ENCODE results near the gene TANC1. TPM values are rescaled to one million over a fixed set of nuclear protein-coding genes. Genes with fewer than 3 reads are reported as not detected.

TANC1 gene
- total and polyA plus RNA-seq, 9 donors, result 14.3 to 25.2 (median 20.1) TPM

GRCh38 chr2:159119652-159120257 lies 151.3 kb downstream of the TANC1 start:
- Histone ChIP-seq H3K4me3 (ENCODE audit: low read length) (no peak overlapping the region), H3K4me1 (ENCODE audit: control insufficient read depth, insufficient read depth, low read length) (peaks cover 7% of the 10 kb centered on the region), H3K27me3 (ENCODE audit: control insufficient read depth, insufficient read depth, low read length) (no peaks in the 10 kb centered on the region), H3K36me3 (ENCODE audit: control insufficient read depth, insufficient read depth, low read length) (no peaks in the 10 kb centered on the region), H3K27ac (ENCODE audit: low read length) (no peak overlapping the region), H3K9me3 (replicated peaks; ENCODE audit: control insufficient read depth, low read depth, low read length) (no peaks in the 10 kb centered on the region)
- 76% methylated on average over 8 of the region's 8 CpGs for WGBS (ENCODE audit: insufficient coverage)
- DNase-seq, result no peak

- Histone ChIP-seq H3K27me3 (ENCODE audit: control insufficient read depth, insufficient read depth, low read length) (no peaks in the 10 kb centered on the region), H3K9me3 (replicated peaks; ENCODE audit: control insufficient read depth, low read depth, low read length) (no peaks in the 10 kb centered on the region), H3K36me3 (ENCODE audit: control insufficient read depth, insufficient read depth, low read length) (no peaks in the 10 kb centered on the region), H3K4me3 (ENCODE audit: low read length) (no peak overlapping the region), H3K27ac (ENCODE audit: low read length) (no peak overlapping the region), H3K4me1 (ENCODE audit: control insufficient read depth, insufficient read depth, low read length) (peaks cover 4% of the 10 kb centered on the region)
- 86% methylated on average over 2 of the region's 9 CpGs for WGBS (ENCODE audit: insufficient coverage)
- no peak for DNase-seq
Measured at GRCh38 chr2:159123786-159124185, 155.3 kb downstream of the TANC1 start.

GRCh38 chr2:159124441-159124911 lies 156.0 kb downstream of the TANC1 start:
- Histone ChIP-seq H3K27ac (ENCODE audit: low read length) (peak overlapping the region; percentile 47), H3K4me1 (ENCODE audit: control insufficient read depth, insufficient read depth, low read length) (peaks cover 7% of the 10 kb centered on the region)

GRCh38 chr2:159124931-159125467 lies 156.6 kb downstream of the TANC1 start:
- H3K27me3 ChIP-seq (ENCODE audit: control insufficient read depth, insufficient read depth, low read length), result no peaks in the 10 kb centered on the region
- no peaks in the 10 kb centered on the region for H3K36me3 ChIP-seq (ENCODE audit: control insufficient read depth, insufficient read depth, low read length)
- H3K4me1 ChIP-seq (ENCODE audit: control insufficient read depth, insufficient read depth, low read length), result peaks cover 8% of the 10 kb centered on the region
- no peak overlapping the region for H3K27ac ChIP-seq (ENCODE audit: low read length)
- no peak overlapping the region for H3K4me3 ChIP-seq (ENCODE audit: low read length)
- no peak for DNase-seq
- no peaks in the 10 kb centered on the region for H3K9me3 ChIP-seq (replicated peaks; ENCODE audit: control insufficient read depth, low read depth, low read length)
- no CpG with 5 or more reads among the region's 3 CpGs for whole genome bisulfite sequencing (ENCODE audit: insufficient coverage)

More at GRCh38 chr2:159124441-159124911, 156.0 kb downstream of the TANC1 start:
- Histone ChIP-seq H3K9me3 (replicated peaks; ENCODE audit: control insufficient read depth, low read depth, low read length) (no peaks in the 10 kb centered on the region), H3K27me3 (ENCODE audit: control insufficient read depth, insufficient read depth, low read length) (no peaks in the 10 kb centered on the region), H3K4me3 (ENCODE audit: low read length) (no peak overlapping the region), H3K36me3 (ENCODE audit: control insufficient read depth, insufficient read depth, low read length) (no peaks in the 10 kb centered on the region)
- 20% methylated on average over 1 of the region's 5 CpGs for WGBS (ENCODE audit: insufficient coverage)
- peak; percentile 32 for DNase-seq

DNA sequence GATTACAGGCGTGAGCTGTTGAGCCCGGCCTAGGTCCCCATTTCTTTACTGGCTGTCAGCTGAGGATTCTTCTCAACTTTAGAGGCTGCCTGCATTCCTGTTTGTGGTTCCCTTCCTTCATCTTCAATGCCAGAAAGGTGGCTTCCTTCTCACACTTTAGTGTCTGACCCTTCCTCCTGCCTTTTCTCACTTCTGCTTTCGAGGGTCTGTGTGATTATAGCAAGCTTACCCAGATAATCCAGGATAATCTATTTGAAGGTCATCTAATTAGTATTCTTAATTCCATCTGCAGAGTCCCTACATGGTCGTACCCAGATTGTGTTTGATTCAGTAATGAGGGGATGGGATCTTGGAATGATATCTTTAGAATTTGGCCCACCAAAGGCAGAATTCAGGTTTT lies 157.4 kb downstream of the TANC1 start:
- 95% methylated on average over 2 of the region's 4 CpGs for WGBS (ENCODE audit: insufficient coverage)
- H3K4me1 ChIP-seq (ENCODE audit: control insufficient read depth, insufficient read depth, low read length), result peaks cover 10% of the 10 kb centered on the region
- H3K27me3 ChIP-seq (ENCODE audit: control insufficient read depth, insufficient read depth, low read length), result no peaks in the 10 kb centered on the region
- H3K9me3 ChIP-seq (replicated peaks; ENCODE audit: control insufficient read depth, low read depth, low read length), result no peaks in the 10 kb centered on the region
- H3K27ac ChIP-seq (ENCODE audit: low read length), result no peak overlapping the region
- DNase-seq, result no peak
- H3K36me3 ChIP-seq (ENCODE audit: control insufficient read depth, insufficient read depth, low read length), result no peaks in the 10 kb centered on the region
- H3K4me3 ChIP-seq (ENCODE audit: low read length), result no peak overlapping the region

DNA sequence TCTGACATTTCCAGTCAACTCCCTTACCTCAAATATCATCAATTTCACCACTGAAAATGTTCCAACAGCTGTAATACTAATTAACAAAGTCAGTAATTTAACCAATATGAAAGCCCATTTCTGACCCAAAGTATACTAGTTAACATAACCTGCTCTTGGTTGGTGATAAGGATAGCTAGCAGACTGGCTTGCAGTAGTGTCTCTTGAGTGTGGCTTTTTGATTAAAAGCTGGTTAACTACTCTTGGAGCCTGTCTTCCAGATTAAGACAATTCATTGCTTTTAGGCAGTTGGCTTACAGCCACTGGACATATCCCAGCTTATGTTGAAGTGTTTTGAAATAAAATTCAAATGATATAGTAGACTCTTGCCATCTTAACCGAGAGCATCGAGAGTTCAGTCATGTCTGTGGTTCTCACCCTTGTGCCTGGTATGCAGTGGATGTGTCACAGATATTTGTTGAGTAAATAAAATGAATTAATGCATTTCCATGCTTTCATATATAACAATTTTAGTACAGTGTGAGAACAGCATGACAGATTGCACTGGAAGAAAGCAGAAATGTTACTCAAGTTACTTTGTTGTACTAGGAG lies 158.1 kb downstream of the TANC1 start:
- H3K4me1 ChIP-seq (ENCODE audit: control insufficient read depth, insufficient read depth, low read length), result peaks cover 10% of the 10 kb centered on the region
- no peak overlapping the region for H3K27ac ChIP-seq (ENCODE audit: low read length)
- no peaks in the 10 kb centered on the region for H3K9me3 ChIP-seq (replicated peaks; ENCODE audit: control insufficient read depth, low read depth, low read length)
- no peaks in the 10 kb centered on the region for H3K27me3 ChIP-seq (ENCODE audit: control insufficient read depth, insufficient read depth, low read length)
- no CpG with 5 or more reads among the region's 2 CpGs for WGBS (ENCODE audit: insufficient coverage)
- no peak for DNase-seq
- H3K4me3 ChIP-seq (ENCODE audit: low read length), result no peak overlapping the region
- H3K36me3 ChIP-seq (ENCODE audit: control insufficient read depth, insufficient read depth, low read length), result no peaks in the 10 kb centered on the region

DNA sequence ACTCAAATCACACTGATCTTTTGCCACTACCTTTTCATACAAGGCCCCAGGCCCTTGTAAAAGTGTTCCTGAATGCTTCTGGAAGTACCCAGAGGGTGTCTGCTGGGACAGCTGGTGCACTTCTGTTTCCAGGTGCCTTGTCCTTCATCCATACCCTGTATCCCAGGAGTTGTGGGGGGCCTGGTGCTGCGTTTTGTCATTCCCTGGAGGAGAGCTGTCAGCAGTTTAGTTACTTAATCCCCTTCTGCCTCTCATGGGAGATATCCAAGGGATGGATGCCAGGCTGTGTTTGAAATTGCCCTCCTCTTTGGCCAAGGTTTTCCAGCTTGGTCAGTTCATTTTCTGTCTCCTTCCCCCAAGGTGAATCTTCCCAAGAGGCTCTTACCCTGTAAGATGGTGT lies 159.8 kb downstream of the TANC1 start:
- H3K4me3 ChIP-seq (ENCODE audit: low read length), result no peak overlapping the region
- DNase-seq, result no peak
- H3K36me3 ChIP-seq (ENCODE audit: control insufficient read depth, insufficient read depth, low read length), result no peaks in the 10 kb centered on the region
- no peaks in the 10 kb centered on the region for H3K27me3 ChIP-seq (ENCODE audit: control insufficient read depth, insufficient read depth, low read length)
- H3K4me1 ChIP-seq (ENCODE audit: control insufficient read depth, insufficient read depth, low read length), result peaks cover 10% of the 10 kb centered on the region
- WGBS (ENCODE audit: insufficient coverage), result no CpG with 5 or more reads among the region's 1 CpG
- H3K27ac ChIP-seq (ENCODE audit: low read length), result no peak overlapping the region
- H3K9me3 ChIP-seq (replicated peaks; ENCODE audit: control insufficient read depth, low read depth, low read length), result no peaks in the 10 kb centered on the region

- no peak for DNase-seq
- Histone ChIP-seq H3K27me3 (ENCODE audit: control insufficient read depth, insufficient read depth, low read length) (no peaks in the 10 kb centered on the region), H3K27ac (ENCODE audit: low read length) (no peak overlapping the region), H3K4me3 (ENCODE audit: low read length) (no peak overlapping the region), H3K4me1 (ENCODE audit: control insufficient read depth, insufficient read depth, low read length) (peaks cover 10% of the 10 kb centered on the region), H3K36me3 (ENCODE audit: control insufficient read depth, insufficient read depth, low read length) (no peaks in the 10 kb centered on the region), H3K9me3 (replicated peaks; ENCODE audit: control insufficient read depth, low read depth, low read length) (no peaks in the 10 kb centered on the region)
- WGBS (ENCODE audit: insufficient coverage), result 17% methylated on average over 1 of the region's 1 CpG
Measured at GRCh38 chr2:159129269-159129668, 160.8 kb downstream of the TANC1 start.

DNA sequence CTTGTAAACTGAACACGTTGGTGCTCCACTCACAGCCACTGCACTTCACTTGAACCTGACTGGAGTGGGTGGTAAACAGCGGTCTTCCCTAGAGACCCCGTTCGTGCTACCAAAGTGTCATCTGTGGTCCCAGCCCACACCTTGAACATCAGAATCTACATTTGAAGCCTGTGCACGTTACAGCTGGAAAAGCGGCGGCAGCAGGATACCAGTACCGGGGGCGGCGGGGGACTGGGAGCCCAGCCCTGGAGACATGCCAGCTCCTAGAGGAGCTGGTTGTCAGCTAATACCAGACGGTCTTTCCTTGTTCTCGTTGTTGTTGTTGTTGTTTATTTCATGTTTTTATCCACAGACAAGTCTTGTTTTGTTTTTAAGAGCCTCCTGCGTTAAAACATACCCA lies 161.4 kb downstream of the TANC1 start:
- Histone ChIP-seq H3K4me1 (ENCODE audit: control insufficient read depth, insufficient read depth, low read length) (peaks cover 11% of the 10 kb centered on the region), H3K9me3 (replicated peaks; ENCODE audit: control insufficient read depth, low read depth, low read length) (no peaks in the 10 kb centered on the region), H3K27ac (ENCODE audit: low read length) (no peak overlapping the region), H3K4me3 (ENCODE audit: low read length) (no peak overlapping the region), H3K27me3 (ENCODE audit: control insufficient read depth, insufficient read depth, low read length) (no peaks in the 10 kb centered on the region), H3K36me3 (ENCODE audit: control insufficient read depth, insufficient read depth, low read length) (no peaks in the 10 kb centered on the region)
- no peak for DNase-seq
- 61% methylated on average over 6 of the region's 13 CpGs for WGBS (ENCODE audit: insufficient coverage)

- H3K36me3 ChIP-seq (ENCODE audit: control insufficient read depth, insufficient read depth, low read length), result no peaks in the 10 kb centered on the region
- no peaks in the 10 kb centered on the region for H3K9me3 ChIP-seq (replicated peaks; ENCODE audit: control insufficient read depth, low read depth, low read length)
- no peak for DNase-seq
- peaks cover 16% of the 10 kb centered on the region for H3K4me1 ChIP-seq (ENCODE audit: control insufficient read depth, insufficient read depth, low read length)
- no peak overlapping the region for H3K4me3 ChIP-seq (ENCODE audit: low read length)
- H3K27ac ChIP-seq (ENCODE audit: low read length), result no peak overlapping the region
- WGBS (ENCODE audit: insufficient coverage), result 60% methylated on average over 4 of the region's 6 CpGs
- H3K27me3 ChIP-seq (ENCODE audit: control insufficient read depth, insufficient read depth, low read length), result no peaks in the 10 kb centered on the region
Measured at GRCh38 chr2:159130302-159130701, 161.9 kb downstream of the TANC1 start.

Measured in muscle of leg (tissue), 11 donors.